Upper lobe of left lung (tissue), 6 donors: ENCODE results near the gene LIPM. TPM values are rescaled to one million over a fixed set of nuclear protein-coding genes. Genes with fewer than 3 reads are reported as not detected.
"Not testable (repeated sequence)": the region's sequence is repeated elsewhere in the genome, so short reads cannot be mapped to it uniquely, and the experiment has no call there.

Source experiments
- ATAC-seq, 2 donors: fragments of 200-7000 bp; cut with Tn5 transposase; one replicate each; pipeline ENCODE4 v1.9.1; 2022; ENCODE audit warnings: mild to moderate bottlenecking in 2 of 2, moderate library complexity in 2 of 2; ENCODE audit not compliant: low FRiP score in 2 of 2
- DNase-seq, 2 donors: peaks; one replicate each; pipeline ENCODE4 v3.0.0-alpha.2; 2019 to 2020
- H3K27ac ChIP-seq, 4 donors: fragments of 200-600 bp; sonication (generic); one replicate each; pipeline ENCODE4 v1.5.1; 2016 to 2019
- H3K27me3 ChIP-seq, 4 donors: fragments of 200-600 bp; sonication (generic); one replicate each; pipeline ENCODE4 v1.5.1; 2017 to 2019
- H3K36me3 ChIP-seq, 4 donors: fragments of 200-600 bp; sonication (generic); one replicate each; pipeline ENCODE4 v1.5.1; 2016 to 2019
- H3K4me1 ChIP-seq, 4 donors: fragments of 200-600 bp; sonication (generic); one replicate each; pipeline ENCODE4 v1.5.1; 2018 to 2019
- H3K4me3 ChIP-seq, 4 donors: fragments of 200-600 bp; sonication (generic); one replicate each; pipeline ENCODE4 v1.5.1; 2017 to 2019; ENCODE audit warnings: mild to moderate bottlenecking in 2 of 4, moderate library complexity in 1 of 4
- H3K9me3 ChIP-seq, 4 donors: fragments of 200-600 bp; sonication (generic); one replicate each; pipeline ENCODE4 v1.5.1; 2018 to 2019
- EP300 ChIP-seq, 4 donors: sonication (generic); formaldehyde crosslinking; IDR thresholded peaks; one replicate each; pipeline ENCODE4 v1.5.1; 2017; ENCODE audit warnings: antibody characterized with exemption in 4 of 4, control low read depth in 2 of 4
- POLR2A ChIP-seq, 4 donors: fragments of 450-650 bp; IDR thresholded peaks; one replicate each; pipeline ENCODE4 v1.5.1; 2016 to 2017; ENCODE audit warnings: antibody characterized with exemption in 4 of 4, mild to moderate bottlenecking in 2 of 4
- POLR2AphosphoS5 ChIP-seq, 2 donors: sonication (generic); formaldehyde crosslinking; IDR thresholded peaks; one replicate each; pipeline ENCODE4 v1.5.1; 2017; ENCODE audit warnings: antibody characterized with exemption in 2 of 2
- WGBS, 2 donors: methylation state at CpG; one replicate each; pipeline ENCODE4 v1.1.5; 2017 to 2018; 5-methylcytosine and 5-hydroxymethylcytosine counted together
- total RNA-seq, 6 donors: library from RNA; depleted of rRNA in 4 of 6; stranded (reverse); fragments of >200 nt in 4 of 6; gene quantifications; one replicate each; pipeline versions ENCODE4 v1.1.0 to v1.2.1, GENCODE V29; 2016 to 2021
- TF ChIP-seq, protein P1 (sequence below), 6 experiments: fragments of 450-650 bp in 4 of 6; fragments of 200-600 bp in 2 of 6; sonication (generic) in 2 of 6; IDR thresholded peaks; one replicate each; pipeline ENCODE4 v1.5.1; 2016 to 2019; ENCODE audit warnings: antibody characterized with exemption in 6 of 6
- donor health status: DM: no; HTN: no; CAD: no; lungs with moderate emphysema.
- donor health status: DM: no; HTN: yes; CAD: no; lungs with severe emphysema.

Gene LIPM
- total RNA-seq, 6 donors from 2014 or later, result not detected

DNA sequence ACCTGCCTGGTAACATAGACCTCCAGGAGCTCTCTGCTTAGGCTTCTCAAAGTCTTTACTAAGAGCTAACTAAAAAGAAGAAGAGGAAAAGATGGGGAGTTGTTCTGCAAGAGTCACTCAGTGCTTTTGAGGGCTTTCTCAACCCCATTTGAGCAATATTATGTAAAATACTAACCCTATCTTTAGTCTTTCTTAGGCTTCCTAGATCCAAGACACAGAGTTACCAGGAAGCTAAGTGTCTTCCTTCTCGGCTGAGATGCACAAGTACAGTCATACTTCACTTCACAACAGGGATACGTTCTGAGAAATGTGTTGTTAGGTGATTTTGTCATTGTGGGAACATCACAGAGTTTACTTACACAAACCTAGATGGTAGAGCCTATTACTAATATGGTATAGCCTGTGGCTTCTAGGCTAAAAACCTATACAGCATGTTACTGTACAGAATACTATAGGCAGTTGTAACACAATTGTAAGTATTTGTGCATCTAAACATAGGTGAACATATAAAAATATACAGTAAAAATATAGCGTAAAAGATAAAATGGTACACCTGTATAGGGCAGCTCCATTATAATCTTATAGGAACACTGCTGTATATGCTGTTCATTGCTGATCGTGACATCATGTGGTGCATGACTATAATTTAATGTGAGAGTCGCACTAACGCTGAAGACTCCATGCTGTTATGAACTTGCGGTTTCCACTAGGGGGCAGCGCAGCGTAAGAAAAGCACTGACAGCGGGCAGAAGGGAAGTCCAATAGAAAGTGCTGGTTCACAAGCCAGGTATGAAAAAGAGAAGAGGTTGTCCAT is 32.8 kb downstream of the LIPM start:
- Histone ChIP-seq H3K27me3 (no peaks in the 10 kb centered on the region), H3K36me3 (no peaks in the 10 kb centered on the region), H3K9me3 (no peaks in the 10 kb centered on the region), H3K4me3 (no peak overlapping the region), H3K27ac (peak overlapping the region in 1 of 4 donors; percentile 21), H3K4me1 (peaks cover 0 to 8% (median 3%) of the 10 kb centered on the region in 4 donors)
- peak in 1 of 2 donors; percentile 85 for DNase-seq
- TF ChIP-seq, protein P1, sequence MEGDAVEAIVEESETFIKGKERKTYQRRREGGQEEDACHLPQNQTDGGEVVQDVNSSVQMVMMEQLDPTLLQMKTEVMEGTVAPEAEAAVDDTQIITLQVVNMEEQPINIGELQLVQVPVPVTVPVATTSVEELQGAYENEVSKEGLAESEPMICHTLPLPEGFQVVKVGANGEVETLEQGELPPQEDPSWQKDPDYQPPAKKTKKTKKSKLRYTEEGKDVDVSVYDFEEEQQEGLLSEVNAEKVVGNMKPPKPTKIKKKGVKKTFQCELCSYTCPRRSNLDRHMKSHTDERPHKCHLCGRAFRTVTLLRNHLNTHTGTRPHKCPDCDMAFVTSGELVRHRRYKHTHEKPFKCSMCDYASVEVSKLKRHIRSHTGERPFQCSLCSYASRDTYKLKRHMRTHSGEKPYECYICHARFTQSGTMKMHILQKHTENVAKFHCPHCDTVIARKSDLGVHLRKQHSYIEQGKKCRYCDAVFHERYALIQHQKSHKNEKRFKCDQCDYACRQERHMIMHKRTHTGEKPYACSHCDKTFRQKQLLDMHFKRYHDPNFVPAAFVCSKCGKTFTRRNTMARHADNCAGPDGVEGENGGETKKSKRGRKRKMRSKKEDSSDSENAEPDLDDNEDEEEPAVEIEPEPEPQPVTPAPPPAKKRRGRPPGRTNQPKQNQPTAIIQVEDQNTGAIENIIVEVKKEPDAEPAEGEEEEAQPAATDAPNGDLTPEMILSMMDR (IDR thresholded peaks at IDR 0.05), result peak; percentile 70 to 90 (median 85)
- TF ChIP-seq EP300 (IDR thresholded peaks at IDR 0.05) (no peak), POLR2A (IDR thresholded peaks at IDR 0.05) (no peak)
- ATAC-seq, result peak; percentile 90 to 95
- 12 to 20% methylated on average over 10 of the region's 10 CpGs for WGBS, 2 donors

GRCh38 chr10:88835910-88836221 is 33.3 kb downstream of the LIPM start:
- Histone ChIP-seq H3K4me1 (peaks cover 0 to 8% (median 3%) of the 10 kb centered on the region in 4 donors), H3K4me3 (no peak overlapping the region), H3K36me3 (no peaks in the 10 kb centered on the region), H3K9me3 (no peaks in the 10 kb centered on the region), H3K27me3 (no peaks in the 10 kb centered on the region), H3K27ac (no peak overlapping the region)
- TF ChIP-seq POLR2AphosphoS5 (IDR thresholded peaks at IDR 0.05), result no peak
- TF ChIP-seq, protein P1 (IDR thresholded peaks at IDR 0.05), result peak in 1 of 6 experiments; percentile 6
- DNase-seq, result no peak
- no peak for ATAC-seq
- 13 to 25% methylated on average over 2 of the region's 2 CpGs for WGBS, 2 donors

GRCh38 chr10:88837632-88838031 is 35.1 kb downstream of the LIPM start:
- not testable (repeated sequence) for H3K27me3 ChIP-seq, H3K9me3 ChIP-seq, H3K36me3 ChIP-seq, ATAC-seq, H3K27ac ChIP-seq, H3K4me3 ChIP-seq, DNase-seq, H3K4me1 ChIP-seq

DNA sequence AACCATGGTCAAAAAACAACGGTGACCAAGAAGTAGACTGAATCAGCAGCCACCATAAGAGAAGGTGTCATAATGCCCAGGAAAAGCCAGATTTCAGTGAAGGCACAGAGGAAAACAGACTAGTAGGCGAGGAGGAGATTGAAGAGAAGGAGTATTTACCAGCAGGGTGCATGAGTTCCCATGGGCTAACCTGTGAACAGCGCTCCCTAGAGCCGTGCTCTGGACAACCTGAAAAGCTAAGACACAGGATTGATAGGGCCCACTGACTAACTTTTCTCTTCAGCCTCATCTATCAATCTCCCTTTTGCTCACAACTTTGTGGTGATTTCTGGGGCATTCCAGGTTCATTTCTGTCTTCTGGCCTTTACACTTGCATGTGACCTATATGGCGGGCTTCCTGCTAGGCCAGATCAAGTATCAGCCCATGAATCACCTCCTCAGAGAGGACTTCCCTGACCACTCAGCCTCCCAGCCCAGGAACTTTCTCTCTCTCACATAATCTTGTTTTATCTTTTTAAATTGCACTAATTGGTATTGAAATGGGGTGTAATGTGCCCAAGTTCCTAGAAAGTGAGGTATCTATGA is 36.3 kb downstream of the LIPM start:
- Histone ChIP-seq H3K36me3 (no peaks in the 10 kb centered on the region), H3K27ac (no peak overlapping the region), H3K27me3 (no peaks in the 10 kb centered on the region), H3K9me3 (no peaks in the 10 kb centered on the region), H3K4me3 (no peak overlapping the region), H3K4me1 (peaks cover 0 to 8% (median 3%) of the 10 kb centered on the region in 4 donors)
- WGBS, 2 donors, result 91 to 95% methylated on average over 5 of the region's 5 CpGs
- TF ChIP-seq EP300 (IDR thresholded peaks at IDR 0.05), result no peak
- TF ChIP-seq POLR2AphosphoS5 (IDR thresholded peaks at IDR 0.05), result no peak
- DNase-seq (no peak), ATAC-seq (no peak)

- TF ChIP-seq POLR2A (IDR thresholded peaks at IDR 0.05) (no peak), POLR2AphosphoS5 (IDR thresholded peaks at IDR 0.05) (no peak), EP300 (IDR thresholded peaks at IDR 0.05) (no peak)
- TF ChIP-seq, protein P1 (IDR thresholded peaks at IDR 0.05), result no peak
- Histone ChIP-seq H3K4me3 (no peak overlapping the region), H3K36me3 (no peaks in the 10 kb centered on the region), H3K4me1 (peaks cover 0 to 8% (median 3%) of the 10 kb centered on the region in 4 donors), H3K9me3 (no peaks in the 10 kb centered on the region), H3K27ac (no peak overlapping the region), H3K27me3 (no peaks in the 10 kb centered on the region)
- ATAC-seq (no peak), DNase-seq (no peak)
- WGBS, 2 donors, result 90 to 94% methylated on average over 3 of the region's 3 CpGs
Observed at GRCh38 chr10:88840104-88840503, 37.6 kb downstream of the LIPM start.

DNA sequence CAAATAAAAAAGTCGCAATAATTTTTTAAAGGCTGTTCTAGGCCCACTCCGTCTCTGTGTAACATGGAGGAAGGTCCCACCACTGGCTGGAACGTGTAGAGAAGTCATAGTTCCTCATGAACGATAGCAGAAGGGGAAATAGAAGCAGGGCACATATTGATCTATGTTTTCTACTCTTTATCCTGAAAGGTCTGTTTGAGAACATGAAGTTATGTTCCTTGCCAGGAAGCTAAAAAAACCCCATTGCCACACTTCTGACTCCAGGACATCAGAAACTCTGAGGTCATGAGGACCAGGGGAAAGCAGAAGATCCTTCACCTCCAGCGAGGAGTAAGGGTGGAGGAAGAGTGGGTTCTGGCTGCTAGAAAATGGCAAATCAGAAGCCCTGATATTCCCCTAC is 38.4 kb downstream of the LIPM start:
- TF ChIP-seq, protein P1 (IDR thresholded peaks at IDR 0.05), result no peak
- no peak for TF ChIP-seq POLR2AphosphoS5 (IDR thresholded peaks at IDR 0.05)
- no peak for TF ChIP-seq EP300 (IDR thresholded peaks at IDR 0.05)
- no peak for TF ChIP-seq POLR2A (IDR thresholded peaks at IDR 0.05)
- WGBS, 2 donors, result 84 to 85% methylated on average over 5 of the region's 5 CpGs
- Histone ChIP-seq H3K27me3 (no peaks in the 10 kb centered on the region), H3K36me3 (no peaks in the 10 kb centered on the region), H3K9me3 (no peaks in the 10 kb centered on the region), H3K4me1 (peaks cover 0 to 3% (median 1%) of the 10 kb centered on the region in 4 donors), H3K4me3 (no peak overlapping the region), H3K27ac (peak overlapping the region in 1 of 4 donors; percentile 44)
- DNase-seq, result no peak
- peak in 1 of 2 donors; percentile 23 for ATAC-seq
